Renal pelvis (tissue), 12 donors: ENCODE measurements around the gene SMURF2. TPM values are rescaled to one million over a fixed set of nuclear protein-coding genes. Genes with fewer than 3 reads are reported as not detected.

Experiments used
- DNase-seq: peaks from one replicate; pipeline ENCODE4 v3.0.0-alpha.2; 2013
- long read RNA-seq, 16 experiments: transcript quantifications; one replicate each; lab custom pipeline, GENCODE V29; 2026
- polyA plus RNA-seq, 3 donors: library from polyadenylated mRNA; unstranded; fragments of 120-200 nt; gene quantifications; one replicate each; pipeline ENCODE4 v1.2.1, GENCODE V29; 2013; ENCODE audit not compliant: insufficient read length in 3 of 3

SMURF2 gene
- polyA plus RNA-seq, result 10 to 100 TPM; 28.4 to 35.6 (median 33.3) TPM
- long read RNA-seq, donor 1, partial matches to known transcripts, result 0 of 2 reads
- long read RNA-seq, donor 1, other reads (novel, unspliced or antisense), result 0 of 2 reads
- long read RNA-seq, donor 2, partial matches to known transcripts, result 27 of 30 reads
- long read RNA-seq, donor 2, other reads (novel, unspliced or antisense), result 0 of 30 reads
- long read RNA-seq, donor 3, full-length matches to known transcripts, result 1 of 9 reads
- long read RNA-seq, donor 3, partial matches to known transcripts, result 8 of 9 reads
- long read RNA-seq, donor 3, other reads (novel, unspliced or antisense), result 0 of 9 reads
- long read RNA-seq, donor 4, partial matches to known transcripts, result 37 of 41 reads
- long read RNA-seq, donor 4, other reads (novel, unspliced or antisense), result 0 of 41 reads
- long read RNA-seq, donor 5, partial matches to known transcripts, result 0 of 1 reads
- long read RNA-seq, donor 5, other reads (novel, unspliced or antisense), result 0 of 1 reads
- long read RNA-seq, donor 6, full-length matches to known transcripts, result 3 of 3 reads
- long read RNA-seq, donor 6, partial matches to known transcripts, result 0 of 3 reads
- long read RNA-seq, donor 6, other reads (novel, unspliced or antisense), result 0 of 3 reads
- long read RNA-seq, donor 7, full-length matches to known transcripts, result 2 of 2 reads
- long read RNA-seq, donor 7, partial matches to known transcripts, result 0 of 2 reads
- long read RNA-seq, donor 7, other reads (novel, unspliced or antisense), result 0 of 2 reads
- long read RNA-seq, donor 8, partial matches to known transcripts, result 13 of 14 reads
- long read RNA-seq, donor 8, other reads (novel, unspliced or antisense), result 0 of 14 reads
- long read RNA-seq, donor 9, full-length matches to known transcripts, result 2 of 2 reads
- long read RNA-seq, donor 9, partial matches to known transcripts, result 0 of 2 reads
- long read RNA-seq, donor 9, other reads (novel, unspliced or antisense), result 0 of 2 reads
- long read RNA-seq, donor 10, partial matches to known transcripts, result 11 of 13 reads
- long read RNA-seq, donor 10, other reads (novel, unspliced or antisense), result 0 of 13 reads
- long read RNA-seq, donor 11, partial matches to known transcripts, result 0 of 1 reads
- long read RNA-seq, donor 11, other reads (novel, unspliced or antisense), result 0 of 1 reads
- long read RNA-seq, donor 12, partial matches to known transcripts, result 40 of 41 reads
- long read RNA-seq, donor 12, other reads (novel, unspliced or antisense), result 0 of 41 reads
- long read RNA-seq, donor 13, partial matches to known transcripts, result 0 of 1 reads
- long read RNA-seq, donor 13, other reads (novel, unspliced or antisense), result 0 of 1 reads
- long read RNA-seq, donor 14, result 0 reads
- long read RNA-seq, donor 15, result 0 reads
- long read RNA-seq, donor 16, partial matches to known transcripts, result 0 of 1 reads
- long read RNA-seq, donor 16, other reads (novel, unspliced or antisense), result 0 of 1 reads

DNA sequence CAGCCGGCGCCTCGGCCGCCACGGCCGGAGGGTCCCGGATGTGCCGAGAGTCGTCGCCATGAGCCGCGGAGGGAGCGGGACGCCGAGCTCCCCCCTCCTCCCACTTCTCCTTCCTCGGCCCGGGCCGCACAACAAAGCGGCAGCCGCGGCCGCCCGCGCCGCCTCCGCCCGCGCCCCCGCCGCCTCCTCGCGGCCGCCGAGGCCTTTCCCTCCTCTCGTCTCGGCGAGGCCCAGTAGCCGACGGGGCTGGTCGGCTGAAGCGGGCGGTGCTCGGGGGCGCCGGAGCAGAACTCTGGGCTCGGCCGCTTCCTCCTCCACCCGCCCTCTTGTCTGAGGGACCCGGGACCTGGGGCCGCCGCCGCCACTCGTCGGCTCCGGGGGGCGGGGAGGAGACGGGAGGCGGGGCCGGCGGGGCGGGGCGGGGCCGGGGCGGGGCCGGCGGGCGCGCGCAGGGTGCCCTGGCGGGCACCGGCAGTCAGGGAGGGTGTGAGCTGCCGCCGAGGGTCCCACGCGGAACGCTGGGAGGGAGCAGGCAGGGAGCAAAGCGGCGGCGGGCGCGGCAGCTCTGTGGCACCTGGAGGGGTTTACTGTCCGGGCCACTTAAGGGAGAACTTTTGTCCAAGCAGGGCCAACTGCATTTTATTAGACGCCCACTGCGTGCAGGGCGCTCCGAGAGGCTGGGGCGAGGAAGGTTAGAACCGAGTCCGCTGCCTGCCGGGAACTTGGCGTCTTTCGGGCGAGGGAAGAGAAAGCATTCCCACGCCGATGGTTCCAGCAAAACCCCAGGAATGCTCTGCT, at the start of gene SMURF2:
TSS of gene SMURF2 (minus strand) at position 332 of the 798 bp plus-strand sequence. CDS start 427 bp downstream, outside the sequence.
- peak; percentile 69 for DNase-seq

DNA sequence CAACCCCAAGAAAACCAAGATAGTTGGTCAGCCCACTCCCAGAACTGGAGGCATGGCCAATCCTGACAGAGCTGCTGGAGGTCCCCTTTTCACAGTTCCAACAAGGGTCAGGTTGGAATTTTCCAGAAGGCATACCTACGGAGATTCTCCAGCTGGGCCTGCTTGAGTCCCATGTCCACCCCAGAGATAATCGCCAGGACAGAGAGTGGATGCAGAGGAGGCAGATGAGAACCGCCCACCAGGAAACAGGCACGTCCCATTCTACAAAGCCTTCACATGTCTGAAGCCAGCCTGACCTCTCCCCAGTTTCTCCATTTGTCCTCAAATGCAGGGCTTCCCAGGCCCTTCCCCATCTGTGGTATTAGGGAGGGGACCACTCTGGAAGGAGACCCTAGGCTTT, 47.4 kb upstream of the SMURF2 start:
- no peak for DNase-seq

DNA sequence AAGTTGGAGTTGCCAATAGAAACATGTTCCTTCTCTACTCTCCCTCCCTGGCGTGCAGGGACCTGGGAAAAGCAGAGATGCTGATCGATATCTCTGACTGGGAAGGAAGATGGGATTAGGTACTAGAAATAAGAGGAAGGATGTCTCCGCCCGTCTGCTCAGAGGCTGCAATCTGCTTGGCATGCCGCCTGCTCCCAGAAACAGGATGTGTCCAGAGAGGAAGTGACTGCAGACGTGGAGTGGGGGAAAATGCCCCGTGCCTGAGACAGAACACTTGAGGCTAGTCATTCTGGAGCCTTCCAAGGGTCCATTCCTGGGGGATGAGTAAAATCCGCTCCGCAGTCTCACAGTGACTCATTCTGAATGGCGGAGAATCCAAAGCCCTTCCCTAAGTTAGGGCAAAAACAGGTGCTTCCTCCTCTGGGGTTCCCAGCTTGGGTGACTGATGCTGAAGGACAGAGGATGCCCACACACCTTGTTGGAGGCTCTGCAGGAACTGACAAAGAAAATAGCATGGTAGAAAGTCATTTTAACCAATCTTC, 45.0 kb upstream of the SMURF2 start:
- DNase-seq, result peak; percentile 33

DNA sequence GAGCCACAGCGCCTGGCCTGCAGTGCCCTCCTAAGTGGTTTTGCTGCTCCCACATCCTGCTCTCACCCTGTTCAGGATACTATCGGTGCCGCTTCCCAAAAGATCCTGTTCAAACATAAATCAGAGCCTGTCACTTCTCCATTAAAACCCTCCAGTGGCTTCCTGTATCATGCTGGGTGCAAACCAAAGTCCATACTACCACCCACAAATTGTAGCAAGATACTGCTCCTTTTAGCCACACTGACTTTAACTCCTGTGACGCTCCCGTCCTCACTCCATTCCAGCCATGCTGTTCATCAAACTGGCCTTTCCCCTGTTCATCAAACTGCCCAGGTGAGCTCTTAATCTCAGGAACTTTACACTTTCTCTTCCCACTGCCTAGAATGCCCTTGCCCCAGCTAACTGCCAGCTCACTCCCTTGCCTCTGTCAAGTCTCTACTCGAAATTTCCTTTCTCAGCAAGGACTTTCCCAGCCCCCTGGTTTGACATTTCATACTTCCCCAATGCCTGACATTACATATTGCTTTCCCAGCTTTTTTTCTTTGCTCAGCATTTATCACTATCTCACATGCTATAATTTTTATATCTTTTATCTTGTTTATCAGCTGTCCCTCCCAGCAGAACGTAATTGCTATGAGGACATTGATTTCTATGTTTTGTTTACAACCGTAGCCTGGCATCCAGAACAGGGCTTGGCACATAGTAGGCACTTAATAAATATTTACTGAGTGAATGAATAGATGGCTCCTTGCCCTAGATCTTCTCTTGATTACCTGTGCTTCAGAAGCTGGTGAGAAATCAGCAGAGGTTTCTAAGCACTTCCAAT, 44.3 kb upstream of the SMURF2 start:
- no peak for DNase-seq

DNA sequence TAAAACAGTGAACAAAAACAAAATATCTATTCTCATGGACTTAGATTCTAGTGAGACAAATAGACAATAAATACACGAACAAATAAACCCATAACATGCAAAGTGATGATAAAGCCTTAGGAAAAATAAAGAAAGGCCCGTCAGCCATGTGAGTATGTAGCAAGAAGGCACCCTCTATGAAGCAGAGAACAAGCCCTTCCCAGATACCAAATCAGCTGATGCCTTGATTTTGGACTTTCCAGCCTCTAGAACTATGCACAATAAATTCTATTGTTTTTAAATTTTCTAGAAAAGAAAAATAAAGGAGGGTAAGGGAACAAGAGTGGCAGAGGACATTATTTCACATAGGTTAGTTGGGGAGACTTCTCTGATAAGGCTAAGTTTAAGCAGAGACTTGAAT, 40.7 kb upstream of the SMURF2 start:
- DNase-seq, result no peak

DNA sequence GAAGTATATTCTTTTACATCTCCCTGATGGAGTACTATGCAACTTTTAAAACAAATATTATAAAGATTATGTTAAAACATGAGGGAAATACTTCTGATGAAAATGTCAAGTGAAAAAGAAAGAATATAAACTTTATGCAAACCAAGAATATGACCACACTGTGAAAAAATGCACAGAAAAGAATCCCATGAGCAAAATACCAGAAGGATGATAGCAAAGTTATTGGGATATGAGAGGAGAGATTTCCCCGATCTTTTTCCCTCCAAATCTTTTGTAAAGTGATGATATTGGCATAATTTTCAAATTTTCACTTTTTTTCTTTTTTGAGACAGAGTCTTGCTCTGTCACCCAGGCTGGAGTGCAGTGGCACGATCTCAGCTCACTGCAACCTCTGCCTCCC, 36.6 kb upstream of the SMURF2 start:
- no peak for DNase-seq

DNA sequence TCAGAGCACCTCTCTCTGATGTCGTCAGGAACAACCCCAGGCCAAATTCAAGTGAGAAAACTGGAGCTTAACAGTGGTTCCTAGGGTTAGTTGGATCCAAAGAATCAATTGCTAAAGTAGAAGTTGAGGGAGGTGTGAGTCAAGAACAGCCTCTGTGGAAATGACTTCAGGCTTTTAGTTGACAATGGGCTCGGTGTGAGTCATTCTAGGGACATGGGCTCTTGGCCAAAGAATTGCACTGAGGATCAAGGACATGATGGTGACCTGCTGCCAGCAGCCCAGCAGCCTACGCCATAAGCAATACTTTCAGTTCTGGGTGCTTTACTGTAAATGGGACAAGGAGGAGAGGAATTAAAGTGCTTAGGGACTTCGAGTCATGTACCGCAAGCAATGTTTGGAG, 32.1 kb upstream of the SMURF2 start:
- no peak for DNase-seq

DNA sequence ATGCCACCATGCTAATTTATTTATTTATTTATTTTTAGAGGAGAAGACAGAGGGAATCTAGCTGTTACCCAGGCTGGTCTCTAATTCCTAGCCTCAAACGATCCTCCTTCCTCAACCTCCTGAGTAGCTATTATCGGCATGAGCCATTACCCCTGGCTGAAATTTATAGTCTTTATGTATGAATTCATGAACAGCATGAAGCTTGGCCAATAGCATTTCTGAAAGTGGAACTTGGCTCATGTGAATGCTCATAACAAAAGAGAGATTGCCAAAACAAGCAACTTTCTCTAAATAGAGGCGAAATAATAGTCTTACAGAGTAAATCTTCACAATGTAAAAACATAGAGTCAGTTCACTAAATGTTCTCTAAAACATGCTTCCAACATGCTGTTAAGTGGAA, 30.1 kb upstream of the SMURF2 start:
- no peak for DNase-seq

DNA sequence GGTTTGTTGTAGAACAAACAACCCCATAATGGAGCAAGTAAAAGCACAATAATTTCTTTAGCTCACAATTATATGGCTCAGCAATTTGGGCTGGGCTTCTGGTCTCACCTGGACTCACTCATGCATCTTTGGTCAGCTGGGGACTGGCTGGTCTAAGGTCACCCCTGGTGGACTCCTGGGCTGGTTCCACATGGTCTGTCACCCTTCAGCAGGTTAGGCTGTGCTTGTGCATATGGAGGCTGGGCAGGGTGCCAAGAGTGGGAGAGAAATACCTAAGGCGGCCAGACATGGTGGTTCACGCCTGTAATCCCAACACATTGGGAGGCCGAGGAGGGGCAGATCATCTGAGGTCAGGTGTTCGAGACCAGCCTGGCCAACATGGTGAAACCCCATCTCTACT, 27.0 kb upstream of the SMURF2 start:
- DNase-seq, result no peak

DNA sequence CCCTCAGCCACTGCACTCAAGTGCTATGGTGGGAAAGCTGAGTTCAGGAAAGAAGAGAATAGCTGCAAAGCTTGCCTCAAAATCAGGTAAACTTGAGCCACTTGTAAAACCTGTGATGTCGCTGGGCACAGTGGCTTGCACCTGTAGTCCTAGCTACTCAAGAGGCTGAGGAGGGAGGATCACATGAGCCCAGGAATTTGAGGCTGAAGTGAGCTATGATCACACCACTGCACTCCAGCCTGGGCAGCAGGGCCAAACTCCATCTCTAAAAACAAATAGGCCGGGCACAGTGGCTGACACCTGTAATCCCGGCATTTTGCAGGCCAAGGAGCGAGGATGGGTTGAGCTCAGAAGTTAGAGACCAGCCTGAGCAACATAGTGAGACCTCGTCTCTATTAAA, 26.4 kb upstream of the SMURF2 start:
- DNase-seq, result no peak

DNA sequence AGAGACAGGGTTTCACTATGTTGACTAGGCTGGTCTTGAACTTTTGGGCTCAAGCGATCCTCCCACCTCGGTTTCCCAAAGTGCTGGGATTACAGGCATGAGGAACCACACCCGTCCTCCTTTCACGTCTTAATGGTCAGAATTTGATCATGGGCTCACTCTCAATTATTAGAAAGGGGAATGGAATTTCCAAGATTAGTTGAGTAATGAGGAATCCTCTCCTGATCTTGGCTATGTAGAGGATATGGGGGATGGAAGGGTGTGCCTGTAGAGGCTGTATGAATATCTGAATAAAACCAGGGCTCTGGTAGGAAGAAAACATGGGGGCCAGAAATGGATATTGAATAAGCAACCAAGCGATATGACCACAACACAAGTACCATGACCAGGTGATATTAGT, 25.9 kb upstream of the SMURF2 start:
- no peak for DNase-seq

DNA sequence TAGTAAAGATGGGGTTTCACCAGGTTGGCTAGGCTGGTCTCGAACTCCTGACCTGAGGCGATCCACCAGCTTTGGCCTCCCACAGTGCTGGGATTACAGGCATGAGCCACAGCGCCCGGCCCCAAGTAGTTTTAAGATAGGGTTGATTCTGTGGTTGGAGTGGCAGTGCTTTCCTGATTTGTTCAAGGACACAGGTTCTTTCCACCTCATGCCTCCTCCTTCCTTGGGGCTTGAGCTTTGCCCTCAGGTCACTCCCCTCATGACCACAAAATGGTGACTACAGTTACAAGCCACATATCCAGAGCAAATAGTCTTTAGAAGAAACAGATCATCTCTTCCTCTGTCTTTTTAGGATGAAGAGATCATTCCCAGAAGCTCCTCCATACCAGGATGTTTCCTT, 25.3 kb upstream of the SMURF2 start:
- no peak for DNase-seq

DNA sequence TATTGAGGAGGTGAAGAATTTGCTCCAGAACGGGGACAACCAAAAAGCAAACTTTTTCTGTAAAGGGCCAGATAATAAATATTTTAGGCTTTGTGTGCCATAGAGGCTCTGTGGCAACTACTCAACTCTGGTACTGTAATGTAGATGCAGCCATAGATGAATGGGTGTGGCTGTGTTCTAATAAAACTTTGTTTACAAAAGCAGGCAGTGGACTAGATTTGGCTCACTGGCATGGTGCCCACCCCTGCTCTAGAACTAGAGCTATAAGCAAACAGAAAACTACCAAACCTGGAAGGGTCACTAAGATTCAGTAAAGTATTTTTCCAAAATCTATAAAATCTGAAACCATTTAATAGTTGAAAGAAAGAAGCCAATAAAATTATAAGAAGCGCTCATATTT, 24.6 kb upstream of the SMURF2 start:
- DNase-seq, result no peak

DNA sequence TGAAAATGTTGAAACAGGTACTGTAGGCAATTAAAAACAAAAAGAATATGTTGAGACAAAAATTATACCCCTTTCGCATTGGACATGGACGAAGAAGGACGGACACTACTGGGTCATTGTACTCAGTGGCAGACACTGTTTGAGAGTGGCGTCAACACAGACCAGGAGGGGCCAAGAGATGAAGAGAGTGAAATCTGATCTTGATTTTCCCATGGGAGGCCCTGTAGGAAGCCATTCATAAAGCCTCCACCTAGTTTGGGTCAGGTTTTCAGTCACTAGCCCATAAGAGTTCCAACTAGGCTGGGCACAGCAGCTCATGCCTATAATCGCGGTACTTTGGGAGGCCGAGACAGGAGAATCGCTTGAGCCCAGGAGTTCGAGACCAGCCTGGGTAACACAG, 23.6 kb upstream of the SMURF2 start:
- DNase-seq, result no peak

DNA sequence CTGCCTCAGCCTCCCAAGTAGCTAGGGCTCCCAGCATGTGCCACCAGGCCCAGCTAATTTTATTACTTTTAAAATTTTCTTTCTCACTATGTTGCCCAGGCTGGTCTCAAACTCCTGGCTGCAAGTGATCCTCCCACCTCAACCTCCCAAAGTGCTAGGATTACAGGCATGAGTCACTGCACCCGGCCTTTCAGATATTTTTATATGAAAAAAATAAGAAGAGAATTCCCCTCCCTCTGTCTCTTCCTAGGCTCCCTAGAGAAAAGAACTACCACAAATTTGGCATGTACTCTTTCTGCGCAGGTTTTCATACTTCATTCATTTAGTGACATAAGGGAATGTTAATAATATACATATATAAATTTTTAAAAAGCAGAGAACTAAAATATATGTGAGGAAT, 21.7 kb upstream of the SMURF2 start:
- DNase-seq, result no peak

DNA sequence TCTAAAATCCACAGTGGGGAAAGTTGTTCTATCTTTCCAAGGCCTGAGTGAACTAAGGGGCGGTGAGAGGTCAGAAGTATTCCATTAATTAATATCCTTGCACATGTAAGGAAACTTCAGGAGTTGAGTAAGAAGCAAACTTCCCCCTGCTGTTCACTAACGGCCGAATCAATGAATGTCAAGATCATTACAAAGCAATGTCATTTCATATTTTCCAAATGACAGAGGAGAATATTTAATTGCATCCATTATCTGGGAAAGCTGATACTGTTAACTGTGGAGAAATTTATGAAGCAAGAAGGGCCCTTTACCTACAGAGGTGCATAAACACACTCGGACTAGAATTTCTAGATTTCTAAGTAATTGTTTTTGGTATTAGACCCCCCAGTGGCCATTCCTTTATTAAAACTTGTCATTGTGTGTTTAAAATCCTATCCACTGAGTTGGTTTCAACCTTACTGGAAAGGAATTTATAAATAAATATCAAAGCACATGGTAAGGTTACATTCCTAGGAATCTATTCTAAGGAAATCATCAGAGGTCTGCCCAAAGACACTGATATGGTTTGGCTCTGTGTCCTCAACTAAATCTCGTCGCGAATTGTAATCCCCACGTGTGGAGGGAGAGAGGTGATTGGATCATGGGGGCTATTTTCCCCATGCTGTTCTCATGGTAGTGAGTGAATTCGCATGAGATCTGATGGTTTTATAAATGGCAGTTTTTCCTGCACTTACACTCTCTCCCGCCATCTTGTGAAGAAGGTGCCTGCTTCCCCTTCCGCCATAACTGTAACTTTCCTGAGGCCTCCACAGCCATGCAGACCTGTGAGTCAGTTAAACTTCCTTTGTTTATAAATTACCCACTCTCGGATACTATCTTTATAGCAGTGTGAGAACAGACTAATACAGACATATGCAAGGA, 20.4 kb upstream of the SMURF2 start:
- DNase-seq, result no peak

DNA sequence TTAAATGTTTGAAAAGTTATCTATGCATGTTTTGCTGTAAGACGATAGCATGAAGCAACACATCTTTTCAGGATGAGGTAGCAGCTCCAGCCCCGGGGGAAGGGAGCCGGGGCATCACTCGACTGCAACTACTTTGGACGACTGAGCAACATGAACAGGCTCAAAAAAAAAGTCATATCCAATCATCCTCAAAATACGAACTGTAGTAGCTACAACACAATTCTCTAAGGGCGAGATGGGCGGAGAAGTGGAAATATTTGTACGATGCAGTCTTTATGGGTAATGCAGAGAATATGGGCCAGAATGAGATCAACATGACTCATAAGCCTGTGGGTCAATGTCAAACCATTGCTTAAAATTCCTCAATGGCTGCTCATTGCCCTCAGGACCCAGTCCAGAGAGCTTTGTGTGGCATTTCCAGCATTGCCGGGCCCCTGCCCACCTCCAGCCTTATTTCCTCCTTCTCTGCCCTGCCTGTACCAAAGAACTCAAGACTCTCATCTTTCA, 17.7 kb upstream of the SMURF2 start:
- no peak for DNase-seq

DNA sequence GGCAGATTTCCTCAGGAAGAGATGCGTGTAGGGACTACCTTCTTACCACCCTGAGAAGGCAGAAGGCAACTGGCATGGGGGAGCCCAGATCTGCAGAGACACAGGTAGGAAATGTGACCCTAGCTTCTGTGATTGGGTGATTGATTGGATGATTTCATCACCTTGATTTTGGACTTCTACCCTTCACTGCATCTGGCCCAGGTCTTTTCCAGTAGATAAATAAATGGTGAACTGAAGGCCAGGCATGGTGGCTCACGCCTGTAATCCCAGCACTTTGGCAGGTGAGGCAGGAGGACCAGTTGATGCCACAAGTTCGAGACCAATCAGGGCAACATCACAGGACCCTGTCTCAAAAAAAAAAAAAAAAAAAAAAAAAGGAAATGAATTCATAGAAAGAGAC, 14.7 kb upstream of the SMURF2 start:
- DNase-seq, result no peak
